KMS-11 (cell line): ENCODE data around the gene MAST4.

Source experiments
- H2AFZ ChIP-seq: fragments of 200-600 bp; sonication (generic); 2 replicates; pipeline ENCODE4 v1.6.1; 2016; ENCODE audit warnings: antibody characterized with exemption, mixed run types, low read depth
- H3K27ac ChIP-seq: fragments of 200-600 bp; sonication (generic); 2 replicates; pipeline ENCODE4 v1.6.1; 2016; ENCODE audit warnings: mild to moderate bottlenecking, mixed run types
- H3K27me3 ChIP-seq: fragments of 200-600 bp; sonication (generic); 2 replicates; pipeline ENCODE4 v1.6.1; 2017; ENCODE audit warnings: mild to moderate bottlenecking, low read depth, mixed run types, moderate library complexity; ENCODE audit not compliant: insufficient read depth
- H3K36me3 ChIP-seq: fragments of 200-600 bp; sonication (generic); 2 replicates; pipeline ENCODE4 v1.6.1; 2017; ENCODE audit warnings: mild to moderate bottlenecking, mixed run types; ENCODE audit not compliant: insufficient read depth
- H3K4me1 ChIP-seq: fragments of 200-600 bp; sonication (generic); 2 replicates; pipeline ENCODE4 v1.6.1; 2016; ENCODE audit warnings: mild to moderate bottlenecking, low read depth, mixed run types; ENCODE audit not compliant: poor library complexity, severe bottlenecking
- H3K4me2 ChIP-seq: fragments of 200-600 bp; sonication (generic); 2 replicates; pipeline ENCODE4 v1.7.0; 2016; ENCODE audit warnings: mild to moderate bottlenecking, mixed run types
- H3K4me3 ChIP-seq: fragments of 200-600 bp; sonication (generic); IDR thresholded peaks from 2 replicates; pipeline ENCODE4 v1.6.1; 2017; ENCODE audit warnings: low read depth, low read length, mixed read lengths; ENCODE audit not compliant: insufficient read depth
- H3K79me2 ChIP-seq: fragments of 200-600 bp; sonication (generic); 2 replicates; pipeline ENCODE4 v1.6.1; 2016; ENCODE audit warnings: low read depth, mixed run types; ENCODE audit not compliant: insufficient read depth
- H3K9ac ChIP-seq: fragments of 200-600 bp; sonication (generic); 2 replicates; pipeline ENCODE4 v1.6.1; 2016; ENCODE audit warnings: mild to moderate bottlenecking, mixed run types
- H4K20me1 ChIP-seq: fragments of 200-600 bp; sonication (generic); 2 replicates; pipeline ENCODE4 v1.6.1; 2016; ENCODE audit warnings: mild to moderate bottlenecking, mixed run types; ENCODE audit not compliant: insufficient read depth
- CTCF ChIP-seq: fragments of 200-600 bp; sonication (generic); conservative IDR thresholded peaks from 2 replicates; pipeline ENCODE4 v1.6.1; 2017; ENCODE audit warnings: low read depth, mild to moderate bottlenecking, antibody characterized with exemption, low read length, moderate library complexity, mixed read lengths

The MAST4 gene

DNA sequence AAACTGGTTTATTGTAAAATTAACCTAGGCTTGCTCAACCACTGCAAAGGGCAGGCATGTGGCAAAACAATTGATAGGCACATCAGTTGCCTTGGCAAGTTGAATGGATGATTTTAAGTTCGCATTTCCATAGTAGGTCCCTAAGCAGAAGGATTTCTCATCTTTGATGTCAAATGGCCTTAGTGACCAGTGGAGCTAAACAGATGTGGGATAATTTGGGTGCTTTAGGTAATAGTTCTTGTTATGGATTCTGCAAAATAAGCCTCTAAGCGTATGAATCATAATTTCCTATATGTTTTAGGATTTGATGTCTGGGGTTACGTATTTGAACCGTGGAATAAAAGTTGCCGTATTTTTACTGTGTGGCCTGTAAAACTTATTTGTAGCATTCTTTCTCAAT, 418.0 kb downstream of the MAST4 start:
- Histone ChIP-seq H3K9ac (no peak overlapping the region), H3K27ac (no peak overlapping the region), H3K27me3 (no peaks in the 10 kb centered on the region), H3K4me3 (no peak overlapping the region), H4K20me1 (no peaks in the 10 kb centered on the region), H2AFZ (no peak overlapping the region), H3K4me1 (no peaks in the 10 kb centered on the region), H3K79me2 (no peaks in the 10 kb centered on the region), H3K4me2 (no peak overlapping the region), H3K36me3 (no peaks in the 10 kb centered on the region)
- TF ChIP-seq CTCF, result no peak

GRCh38 chr5:67014957-67015400, 418.8 kb downstream of the MAST4 start:
- Histone ChIP-seq H3K79me2 (no peaks in the 10 kb centered on the region), H3K4me2 (no peak overlapping the region), H3K36me3 (no peaks in the 10 kb centered on the region), H3K27me3 (no peaks in the 10 kb centered on the region), H3K4me3 (no peak overlapping the region), H2AFZ (no peak overlapping the region), H4K20me1 (no peaks in the 10 kb centered on the region), H3K27ac (no peak overlapping the region), H3K9ac (no peak overlapping the region), H3K4me1 (no peaks in the 10 kb centered on the region)
- TF ChIP-seq CTCF, result no peak

GRCh38 chr5:67015541-67016191, 419.5 kb downstream of the MAST4 start:
- Histone ChIP-seq H4K20me1 (no peaks in the 10 kb centered on the region), H3K27me3 (no peaks in the 10 kb centered on the region), H3K4me3 (no peak overlapping the region), H3K4me1 (no peaks in the 10 kb centered on the region), H2AFZ (no peak overlapping the region), H3K79me2 (no peaks in the 10 kb centered on the region), H3K9ac (no peak overlapping the region), H3K27ac (no peak overlapping the region), H3K4me2 (no peak overlapping the region), H3K36me3 (no peaks in the 10 kb centered on the region)
- TF ChIP-seq CTCF, result no peak

DNA sequence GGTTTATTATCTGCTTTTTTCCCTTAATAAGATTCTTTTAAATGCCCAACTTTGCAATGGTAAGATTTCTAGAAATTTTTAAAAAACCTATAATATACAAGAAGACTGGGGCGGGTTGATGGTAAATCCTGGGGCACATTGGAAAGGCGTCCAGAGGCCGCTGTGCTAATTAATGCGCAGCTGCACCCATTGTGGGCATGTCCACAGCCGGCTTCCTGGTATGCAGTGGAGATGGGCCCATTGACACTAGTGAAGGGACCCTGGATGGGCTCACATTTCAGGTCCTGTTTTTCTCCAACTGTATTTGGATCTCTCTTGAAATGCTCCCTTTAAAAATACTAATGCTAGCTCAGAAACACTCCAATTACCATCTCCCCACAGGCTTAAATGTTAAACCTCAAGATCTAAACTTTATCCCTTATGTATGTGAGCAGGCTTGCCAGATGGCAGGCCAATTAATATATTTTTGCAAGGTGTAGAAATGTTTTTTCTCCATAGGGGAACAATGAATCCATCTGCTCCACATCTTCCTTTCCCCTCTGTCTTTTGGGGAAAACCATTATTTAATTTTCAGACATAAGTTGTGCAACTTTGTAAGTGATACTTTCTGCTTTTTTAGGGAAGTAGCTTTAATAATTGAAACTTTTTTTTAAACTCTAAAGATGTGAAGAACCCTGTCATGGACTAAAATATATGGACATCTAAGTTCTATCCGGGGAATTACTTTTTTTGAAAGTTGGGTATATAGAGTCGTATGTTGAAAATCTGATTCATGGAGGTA, 423.1 kb downstream of the MAST4 start:
- no peaks in the 10 kb centered on the region for H4K20me1 ChIP-seq
- no peaks in the 10 kb centered on the region for H3K79me2 ChIP-seq
- no peak overlapping the region for H2AFZ ChIP-seq
- H3K9ac ChIP-seq, result no peak overlapping the region
- H3K4me1 ChIP-seq, result peaks cover 7% of the 10 kb centered on the region
- no peak overlapping the region for H3K27ac ChIP-seq
- H3K4me2 ChIP-seq, result no peak overlapping the region
- no peaks in the 10 kb centered on the region for H3K27me3 ChIP-seq
- TF ChIP-seq CTCF, result no peak
- no peak overlapping the region for H3K4me3 ChIP-seq
- H3K36me3 ChIP-seq, result no peaks in the 10 kb centered on the region
